G401.6 (cell line): ENCODE data around the gene EFCAB5.
"Not testable (repeated sequence)": the region's sequence is repeated elsewhere in the genome, so short reads cannot be mapped to it uniquely, and the experiment has no call there.

Experiments
- FAIRE-seq: peaks from 2 replicates; lab custom pipeline; 2012; peaks lifted over from hg19 to GRCh38; lab: Jason Lieb, UNC

Gene EFCAB5

DNA sequence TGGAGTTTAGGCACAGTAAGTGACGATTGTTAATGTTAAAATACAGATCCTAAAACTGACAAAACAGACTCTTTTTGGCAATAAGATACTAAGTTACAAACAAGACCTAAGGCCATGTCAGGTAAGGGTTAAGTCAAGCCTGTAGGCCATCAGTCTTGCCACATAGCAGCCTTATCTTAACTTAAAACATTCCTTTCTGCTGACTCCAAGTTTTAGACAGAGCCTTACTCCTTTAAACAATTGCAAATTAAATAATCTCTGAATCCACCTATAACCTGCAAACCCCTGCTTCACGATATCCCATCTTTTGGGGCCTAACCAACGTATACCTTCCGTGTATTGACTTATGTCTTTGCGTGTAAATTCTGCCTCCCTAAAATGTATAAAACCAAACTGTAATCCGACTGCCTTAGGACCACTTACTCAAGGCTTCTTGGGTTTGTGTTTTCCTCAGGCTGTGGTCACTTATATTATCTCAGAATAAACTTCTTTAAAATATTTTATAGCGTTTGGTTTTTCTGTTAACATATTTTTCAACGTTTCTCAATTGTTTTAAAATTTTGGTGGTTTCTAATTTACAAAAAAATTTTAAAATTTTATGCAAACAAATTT is 64.4 kb downstream of the EFCAB5 start:
- peak; percentile 87 for FAIRE-seq

DNA sequence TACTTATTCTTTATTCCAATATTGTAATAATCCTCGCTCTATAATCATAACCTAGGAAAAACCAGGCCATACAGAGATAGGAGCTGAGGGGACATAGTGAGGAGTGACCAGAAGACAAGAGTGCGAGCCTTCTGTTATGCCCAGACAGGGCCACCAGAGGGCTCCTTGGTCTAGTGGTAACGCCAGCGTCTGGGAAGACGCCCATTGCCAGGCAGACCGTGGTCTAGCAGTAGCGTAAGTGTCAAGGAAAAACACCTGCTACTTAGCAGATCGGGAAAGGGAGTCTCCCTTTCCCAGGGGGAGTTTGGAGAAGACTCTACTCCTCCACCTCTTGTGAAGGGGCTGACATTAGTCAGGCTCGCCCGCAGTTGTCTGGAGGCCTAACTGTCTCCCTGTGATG is 70.5 kb downstream of the EFCAB5 start:
- not testable (repeated sequence) for FAIRE-seq

DNA sequence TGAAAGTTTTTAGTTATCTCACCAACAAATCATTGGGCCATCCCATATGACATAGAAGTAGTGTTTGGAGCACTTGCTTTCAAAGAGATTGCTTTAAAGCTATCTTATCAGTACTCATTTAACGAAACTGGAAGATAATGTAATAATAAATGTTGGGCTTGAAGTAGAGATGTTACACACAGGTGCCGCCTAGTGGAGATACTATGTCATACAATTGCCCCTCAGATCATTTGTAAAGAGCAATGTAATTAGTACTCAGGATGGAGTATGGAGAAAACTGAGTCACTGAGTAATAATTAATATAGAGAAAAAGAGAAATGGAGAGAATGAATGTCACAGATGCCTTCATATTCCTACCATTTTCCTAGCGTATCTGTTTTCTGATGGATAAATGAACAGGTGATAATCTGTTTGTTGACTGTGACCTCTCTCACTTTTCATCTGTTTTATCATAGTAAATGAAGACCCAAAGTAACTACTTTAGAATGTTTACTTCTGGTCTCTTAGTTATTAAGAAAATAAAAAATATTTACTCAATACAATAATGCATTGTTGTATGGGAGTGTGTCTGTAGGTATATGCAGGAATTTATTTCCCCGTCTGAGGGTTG is 80.4 kb downstream of the EFCAB5 start:
- no peak for FAIRE-seq

DNA sequence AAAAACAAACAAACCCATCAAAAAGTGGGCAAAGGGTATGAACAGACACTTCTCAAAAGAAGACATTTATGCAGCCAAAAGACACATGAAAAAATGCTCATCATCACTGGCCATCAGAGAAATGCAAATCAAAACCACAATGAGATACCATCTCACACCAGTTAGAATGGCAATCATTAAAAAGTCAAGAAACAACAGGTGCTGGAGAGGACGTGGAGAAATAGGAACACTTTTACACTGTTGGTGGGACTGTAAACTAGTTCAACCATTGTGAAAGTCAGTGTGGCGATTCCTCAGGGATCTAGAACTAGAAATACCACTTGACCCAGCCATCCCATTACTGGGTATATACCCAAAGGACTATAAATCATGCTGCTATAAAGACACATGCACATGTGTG is 83.9 kb downstream of the EFCAB5 start:
- FAIRE-seq: not testable (repeated sequence)

DNA sequence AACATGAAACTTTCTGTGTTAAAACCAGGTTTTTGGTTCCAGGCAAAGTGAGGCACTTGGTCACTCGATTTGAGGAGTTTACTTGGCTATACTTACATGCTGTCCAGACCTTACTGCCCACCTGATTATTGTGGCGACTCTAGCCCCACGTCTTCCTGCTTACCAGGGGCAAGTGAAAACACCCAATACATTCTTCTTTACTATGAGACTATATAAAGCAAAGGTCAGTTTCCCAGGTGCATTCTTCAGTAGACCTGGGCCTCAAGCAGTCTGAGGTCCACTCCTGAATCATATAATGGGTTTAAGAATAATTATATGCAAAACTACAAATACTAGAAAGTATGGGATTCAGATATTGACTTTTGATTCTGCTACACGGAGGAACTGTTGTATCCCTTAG is 86.2 kb downstream of the EFCAB5 start:
- no peak for FAIRE-seq

DNA sequence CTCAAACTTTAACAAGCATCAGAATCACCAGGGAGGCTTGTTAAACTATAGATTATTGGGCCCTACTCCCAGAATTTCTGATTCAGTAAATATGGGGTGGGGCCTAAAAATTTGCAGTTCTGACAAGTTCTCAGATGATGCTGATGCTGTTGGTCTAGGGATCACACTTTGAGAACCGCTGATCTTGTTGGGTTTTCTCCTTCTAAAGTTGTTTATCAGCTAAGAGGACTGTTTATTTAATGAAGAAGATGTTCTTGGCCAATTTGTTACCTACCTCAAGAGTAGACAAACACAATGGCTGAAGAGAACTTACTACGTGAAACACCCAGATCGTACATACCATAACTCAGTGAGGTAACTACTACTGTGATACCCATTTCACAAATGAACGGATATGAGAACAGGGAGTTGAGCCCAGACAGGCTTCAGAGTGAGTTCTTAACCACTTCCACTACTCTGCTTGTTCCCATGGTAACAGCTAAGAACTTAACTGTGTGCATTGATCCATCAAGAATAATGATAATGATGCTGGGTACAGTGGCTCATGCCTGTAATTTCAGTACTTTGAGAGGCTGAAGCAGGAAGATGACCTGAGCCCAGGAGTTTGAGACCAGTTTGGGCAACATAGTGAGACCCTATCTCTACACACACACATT is 89.9 kb downstream of the EFCAB5 start:
- FAIRE-seq: no peak

DNA sequence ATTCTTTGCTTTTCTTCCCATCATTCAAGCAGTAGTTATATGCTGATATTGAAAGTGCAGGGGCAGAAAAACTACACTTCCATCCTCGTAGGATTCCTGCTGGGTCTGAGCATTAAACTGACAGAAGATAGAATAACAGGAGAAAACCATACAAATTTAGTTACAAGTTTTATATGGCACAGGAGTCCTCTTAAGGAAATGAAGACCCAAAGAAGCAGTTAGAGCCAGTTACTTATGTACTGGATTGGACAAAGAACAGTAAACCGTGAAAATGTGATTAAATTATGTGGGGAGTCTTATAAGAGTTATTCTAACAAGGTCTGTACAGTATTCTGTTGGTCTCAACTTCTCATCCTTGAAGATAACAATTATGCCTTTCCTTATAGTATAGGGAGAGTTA is 93.9 kb downstream of the EFCAB5 start:
- no peak for FAIRE-seq

DNA sequence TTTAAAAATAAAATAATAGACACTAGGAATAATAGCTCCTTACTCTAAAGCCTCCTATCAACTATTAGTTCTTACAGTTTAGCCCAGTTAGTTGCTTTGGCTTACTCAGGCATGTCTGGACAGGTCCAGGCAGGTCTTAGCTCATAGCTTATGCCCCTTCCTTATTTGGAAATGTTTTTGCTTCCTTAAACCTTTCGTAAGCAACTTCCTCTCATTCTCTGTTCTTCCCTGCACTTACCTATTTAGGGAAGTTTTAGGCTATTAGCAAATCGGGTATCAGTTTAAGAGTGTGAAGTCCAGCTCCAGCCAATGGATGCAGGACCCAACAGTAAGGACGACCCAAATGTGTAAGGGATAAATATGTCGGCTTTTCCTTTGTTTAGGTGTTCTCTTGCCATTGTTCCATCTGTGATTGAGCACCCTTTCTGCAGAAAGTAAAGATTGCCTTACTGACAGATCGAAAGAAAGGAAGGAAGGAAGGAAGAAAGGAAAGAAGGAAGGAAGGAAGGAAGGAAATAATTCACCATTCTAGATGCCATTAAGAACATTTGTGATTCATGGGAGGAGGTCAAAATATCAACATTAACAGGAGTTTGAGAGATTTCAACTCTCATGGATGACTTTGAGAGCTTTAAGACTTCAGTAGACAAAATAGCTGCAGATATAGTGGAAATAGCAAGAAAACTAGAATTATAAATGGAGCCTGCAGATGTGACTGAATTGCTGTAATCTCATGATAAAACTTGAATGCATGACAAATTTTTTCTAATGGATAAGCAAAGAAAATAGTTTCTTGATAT is 99.5 kb downstream of the EFCAB5 start:
- peak; percentile 11 for FAIRE-seq

DNA sequence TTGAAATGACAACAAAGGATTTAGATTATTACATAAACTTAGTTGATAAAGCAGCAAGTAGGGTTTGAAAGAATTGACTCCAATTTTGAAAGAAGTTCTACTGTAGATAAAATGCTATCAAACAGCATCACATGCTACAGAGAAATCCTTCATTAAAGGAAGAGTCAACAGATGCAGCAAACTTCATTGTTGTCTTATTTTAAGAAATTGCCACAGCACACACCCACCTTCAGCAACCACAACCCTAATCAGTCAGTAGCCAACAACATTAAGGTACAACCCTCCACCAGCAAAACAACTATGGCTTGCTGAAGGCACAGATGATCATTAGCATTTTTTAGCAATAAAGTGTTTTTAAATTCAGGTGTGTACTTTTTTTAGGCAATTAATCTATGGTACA is 100.1 kb downstream of the EFCAB5 start:
- FAIRE-seq: no peak

DNA sequence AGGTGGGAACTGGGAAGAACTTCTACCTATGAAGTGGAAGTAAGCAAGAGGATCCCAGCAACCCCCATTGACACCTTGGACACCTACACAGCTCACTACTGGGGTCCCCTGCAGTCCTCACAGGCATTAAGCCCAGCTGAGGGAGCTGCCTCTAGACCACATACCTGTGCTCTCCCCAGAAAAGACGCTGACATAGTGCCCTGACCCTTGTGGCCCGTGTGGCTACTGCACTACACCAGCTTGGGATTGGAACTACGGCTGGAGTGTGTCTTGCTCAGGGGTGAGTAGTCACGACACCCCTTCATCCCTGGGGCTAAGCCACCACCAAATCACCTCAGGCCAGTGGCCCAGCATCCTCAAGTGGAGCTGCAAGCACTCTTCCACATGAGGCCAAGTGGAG is 120.9 kb downstream of the EFCAB5 start:
- no peak for FAIRE-seq

DNA sequence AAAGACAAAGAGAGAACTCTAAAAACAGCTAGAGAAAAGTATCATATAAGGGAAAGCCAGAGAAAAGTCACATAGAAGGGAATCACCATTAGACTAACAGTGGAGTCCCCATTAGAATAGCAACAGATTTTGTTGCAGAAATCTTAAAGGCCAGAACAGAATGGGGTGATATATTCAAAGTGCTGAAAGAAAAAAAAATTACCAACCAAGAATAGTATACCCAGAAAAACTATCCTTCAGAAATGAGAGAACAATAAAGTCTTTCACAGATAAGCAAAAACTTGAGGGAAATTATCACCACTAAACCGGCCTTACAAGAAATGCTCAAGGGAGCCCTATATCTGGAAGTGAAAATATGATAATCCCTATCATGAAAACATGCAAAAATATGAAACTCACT is 123.3 kb downstream of the EFCAB5 start:
- no peak for FAIRE-seq

DNA sequence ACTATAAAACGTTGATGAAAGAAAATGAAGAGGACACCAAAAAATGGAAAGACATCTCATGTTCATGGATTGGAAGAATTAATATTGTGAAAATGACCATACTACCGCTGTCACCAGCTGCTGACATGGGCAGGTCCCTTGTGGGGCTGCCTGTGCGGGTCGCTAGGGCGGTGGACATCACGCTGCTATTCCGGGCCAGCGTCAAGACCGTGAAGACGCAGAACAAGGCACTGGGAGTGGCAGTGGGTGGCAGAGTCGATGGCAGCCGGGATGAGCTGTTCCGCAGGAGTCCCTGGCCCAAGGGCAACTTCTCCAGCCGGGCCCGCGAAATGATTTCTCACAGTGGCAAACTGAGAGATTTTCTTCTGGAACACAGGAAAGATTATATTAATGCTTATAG is 127.0 kb downstream of the EFCAB5 start:
- no peak for FAIRE-seq

DNA sequence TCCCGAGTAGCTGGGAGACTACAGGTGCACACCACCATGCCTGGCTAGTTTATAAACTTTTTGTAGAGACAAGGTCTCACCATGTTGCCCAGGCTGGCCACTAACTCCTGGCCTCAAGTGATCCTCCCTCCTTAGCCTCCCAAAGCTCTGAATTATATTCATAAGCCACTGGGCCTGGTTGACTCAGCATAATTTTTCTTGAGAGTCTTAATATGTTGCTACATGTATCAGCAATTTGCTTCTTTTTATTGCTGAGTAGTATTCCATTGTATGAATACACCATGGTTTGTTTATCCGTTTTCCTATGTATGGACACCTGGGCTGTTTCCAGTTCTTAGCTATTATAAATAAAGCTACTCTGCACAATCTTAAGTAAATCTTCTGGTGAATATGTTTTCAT is 132.8 kb downstream of the EFCAB5 start:
- no peak for FAIRE-seq

DNA sequence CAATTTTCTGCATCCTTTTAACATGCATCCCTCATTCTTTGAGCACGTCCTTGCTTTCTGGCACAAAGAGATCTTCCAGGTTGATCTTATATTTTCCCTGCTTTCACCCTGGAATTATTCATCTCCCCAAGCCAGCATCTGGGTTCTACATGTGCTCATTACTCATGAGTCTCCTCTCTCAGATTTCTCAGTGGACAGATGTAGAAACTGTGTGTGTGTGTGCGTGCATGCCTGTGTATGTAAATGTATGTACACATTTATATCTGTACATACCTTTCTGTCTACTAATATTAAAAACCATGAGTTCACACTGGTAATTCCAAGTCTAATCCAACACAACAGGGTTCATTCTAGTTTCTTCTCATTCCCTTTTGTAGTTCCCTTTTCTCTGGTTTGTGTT is 133.3 kb downstream of the EFCAB5 start:
- FAIRE-seq: no peak

DNA sequence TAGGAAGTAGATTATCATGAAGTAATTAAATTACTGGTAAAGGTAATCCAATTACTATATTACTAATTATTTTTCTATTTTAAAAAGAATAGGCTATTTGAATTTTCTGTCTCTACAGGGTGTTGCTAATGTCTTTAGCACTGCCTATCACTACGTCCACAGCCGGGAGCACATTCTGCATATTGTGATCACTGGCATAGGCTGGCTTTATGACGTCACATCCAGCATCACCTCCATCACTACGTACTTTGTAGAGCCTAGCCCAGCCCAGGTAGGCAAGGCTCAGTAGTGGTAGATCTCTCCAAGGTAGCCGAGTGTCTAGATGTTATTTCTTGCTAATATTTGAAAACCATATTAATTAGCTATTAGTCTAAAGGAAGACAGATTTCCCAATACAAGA is 141.3 kb downstream of the EFCAB5 start:
- FAIRE-seq: no peak

DNA sequence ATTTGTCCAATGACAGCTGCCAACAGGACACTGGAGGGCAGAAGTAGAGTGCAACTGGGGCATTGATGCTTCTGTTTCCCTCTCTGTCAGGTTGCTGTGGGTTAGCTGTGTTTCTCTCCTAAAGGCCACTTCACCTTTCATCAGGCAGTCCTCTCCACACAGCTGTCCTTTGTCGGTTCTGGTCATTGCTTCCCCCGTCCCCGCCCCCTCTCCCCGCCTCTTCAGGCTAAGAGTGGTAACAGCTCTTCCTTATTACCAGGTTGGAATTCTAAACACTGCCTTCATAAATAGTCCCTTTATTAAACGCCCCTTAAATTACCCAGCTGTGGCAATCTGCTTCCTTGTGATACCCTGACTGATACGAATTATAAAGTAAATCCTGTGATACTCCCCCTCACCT is 143.4 kb downstream of the EFCAB5 start:
- FAIRE-seq: no peak

DNA sequence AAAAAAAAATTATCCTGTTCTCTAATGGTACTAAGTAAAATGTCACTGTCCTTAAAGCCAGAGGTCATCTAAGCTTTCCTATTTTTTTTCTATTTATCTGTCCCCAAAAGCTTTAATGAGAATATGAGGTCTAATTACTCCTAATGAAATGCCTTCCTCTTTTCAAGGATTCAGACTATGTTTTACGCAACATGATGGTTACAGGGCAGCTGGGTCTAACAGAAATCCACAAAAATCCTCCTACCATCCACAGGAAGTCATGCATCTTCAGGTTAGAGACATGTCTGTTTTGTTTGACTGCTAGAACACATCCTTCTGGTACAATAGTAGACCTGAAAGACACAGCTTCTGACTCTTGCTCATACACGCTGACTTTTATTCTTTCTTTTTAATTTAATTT is 145.5 kb downstream of the EFCAB5 start:
- FAIRE-seq: no peak

DNA sequence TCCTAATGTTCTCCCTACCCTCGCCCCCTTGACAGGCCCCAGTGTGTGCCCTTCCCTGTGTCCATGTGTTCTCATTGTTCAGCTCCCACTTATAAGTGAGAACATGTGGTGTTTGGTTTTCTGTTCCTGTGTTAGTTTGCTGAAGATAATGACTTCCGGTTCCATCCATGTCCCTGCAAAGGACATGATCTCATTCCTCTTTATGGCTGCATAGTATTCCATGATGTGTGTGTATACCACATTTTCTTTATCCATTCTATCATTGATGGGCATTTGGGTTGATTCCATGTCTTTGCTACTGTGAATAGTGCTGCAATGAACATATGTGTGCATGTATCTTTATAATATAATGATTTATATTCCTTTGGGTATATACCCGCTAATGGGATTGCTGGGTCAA is 146.0 kb downstream of the EFCAB5 start:
- FAIRE-seq: not testable (repeated sequence)

DNA sequence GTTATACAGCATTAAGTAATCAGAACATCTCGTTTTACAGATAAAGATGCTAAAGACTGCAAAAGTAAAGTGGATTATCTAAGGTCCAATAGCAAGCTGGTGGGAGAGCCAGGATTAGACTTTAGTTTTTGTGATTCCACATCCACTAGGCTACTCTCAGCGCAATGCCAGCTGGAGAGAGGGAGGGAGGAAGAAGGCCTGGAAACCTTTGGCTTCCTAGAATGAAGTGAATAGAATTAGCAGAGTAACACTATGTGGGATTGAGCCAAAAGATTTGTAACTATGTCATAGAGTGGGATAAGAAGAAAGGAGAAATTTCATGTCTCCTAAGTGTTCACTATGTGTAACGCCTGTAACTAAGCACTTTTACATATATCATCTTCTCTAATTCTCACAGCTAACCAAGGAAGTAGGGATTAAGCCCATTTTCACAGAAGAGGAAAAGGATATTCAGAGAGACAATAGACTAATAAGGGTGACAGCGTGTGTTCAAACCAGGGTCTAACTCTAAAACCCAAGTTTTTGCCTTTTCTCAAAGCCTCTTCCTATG is 149.8 kb downstream of the EFCAB5 start:
- no peak for FAIRE-seq

DNA sequence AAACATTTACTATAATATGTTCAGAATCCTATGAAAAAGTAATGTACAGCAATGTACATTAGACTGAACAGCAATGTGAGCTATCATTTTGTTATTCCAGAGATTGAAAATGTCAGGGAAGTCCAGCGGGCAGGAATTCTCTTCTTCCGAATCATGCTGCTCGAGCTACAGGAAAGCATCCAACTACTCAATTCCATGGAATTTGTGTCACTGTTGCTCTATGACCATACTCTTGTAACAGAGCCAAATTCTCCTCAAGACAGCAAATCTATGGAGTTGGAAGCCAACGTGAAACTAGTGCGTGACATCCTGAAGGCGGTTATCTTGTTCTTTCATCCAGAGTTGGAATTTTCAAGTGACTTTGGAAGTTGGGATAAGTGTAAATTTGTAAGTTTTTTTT is 150.3 kb downstream of the EFCAB5 start:
- FAIRE-seq: no peak

DNA sequence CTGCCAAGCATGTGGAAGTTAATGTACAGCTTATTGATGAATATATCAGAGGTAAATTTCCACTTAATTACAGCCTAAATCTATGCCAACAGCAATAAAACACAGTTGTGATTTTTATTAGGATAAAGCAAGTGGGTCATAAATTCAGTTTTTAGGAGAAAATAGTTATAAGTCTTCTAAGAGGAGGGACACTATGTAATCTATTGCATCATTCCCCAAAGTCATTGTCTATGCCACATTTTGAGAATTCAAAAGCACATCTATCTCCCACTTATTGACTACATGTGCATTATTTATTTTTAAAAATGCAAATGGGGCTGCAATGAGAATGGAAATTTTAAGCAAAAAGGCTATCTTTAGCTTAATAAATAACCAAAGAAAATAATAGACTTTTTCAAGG is 151.5 kb downstream of the EFCAB5 start:
- no peak for FAIRE-seq

DNA sequence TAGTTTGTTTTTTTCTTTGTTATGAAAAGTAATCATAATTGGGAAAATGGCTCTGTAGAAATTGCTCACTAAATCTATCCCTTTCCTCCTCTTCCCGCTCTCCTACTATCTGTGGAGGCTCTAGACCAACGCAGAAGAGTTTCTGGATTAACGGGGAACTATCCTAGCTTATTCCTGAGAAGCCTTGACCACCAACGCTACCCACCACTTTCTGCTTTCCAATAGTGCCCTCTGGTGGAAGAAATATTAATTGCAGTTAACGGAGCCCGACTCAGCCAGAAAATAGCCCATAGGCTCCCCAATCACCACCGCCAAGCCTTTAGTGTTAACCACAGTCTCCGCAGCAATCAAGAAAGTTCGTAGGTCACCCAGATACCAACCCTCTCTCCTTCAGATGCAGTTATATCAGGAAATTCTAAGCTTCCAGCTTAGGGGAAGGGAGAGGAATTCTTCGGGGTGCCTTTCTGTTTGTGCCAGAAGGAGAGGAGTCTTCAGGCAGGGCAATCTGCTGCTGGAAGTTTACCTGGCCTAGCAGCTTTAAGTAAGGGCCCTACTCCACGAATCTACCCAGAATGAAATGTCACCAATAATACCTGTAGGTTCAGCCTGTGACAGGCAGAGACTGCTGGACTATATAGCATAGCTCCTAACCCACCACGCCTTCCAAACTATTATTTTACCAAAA is 152.2 kb downstream of the EFCAB5 start:
- peak; percentile 93 for FAIRE-seq
